ENCODE results near the gene ZNF608. TPM values are rescaled to one million over a fixed set of nuclear protein-coding genes. Genes with fewer than 3 reads are reported as not detected.

Gene ZNF608
- total RNA-seq, 4 donors from 2014 or later, result 26.6 to 33.4 (median 29.5) TPM

GRCh38 chr5:124743602-124744169 lies 2.8 kb downstream of the ZNF608 start:
- no peak for DNase-seq (ENCODE audit: extremely low spot score)
- H3K9me3 ChIP-seq, result no peaks in the 10 kb centered on the region
- TF ChIP-seq POLR2A (IDR thresholded peaks at IDR 0.05; ENCODE audit: low read depth) (no peak), EP300 (IDR thresholded peaks at IDR 0.05) (no peak), POLR2AphosphoS5 (IDR thresholded peaks at IDR 0.05) (no peak)
- TF ChIP-seq, protein P1, sequence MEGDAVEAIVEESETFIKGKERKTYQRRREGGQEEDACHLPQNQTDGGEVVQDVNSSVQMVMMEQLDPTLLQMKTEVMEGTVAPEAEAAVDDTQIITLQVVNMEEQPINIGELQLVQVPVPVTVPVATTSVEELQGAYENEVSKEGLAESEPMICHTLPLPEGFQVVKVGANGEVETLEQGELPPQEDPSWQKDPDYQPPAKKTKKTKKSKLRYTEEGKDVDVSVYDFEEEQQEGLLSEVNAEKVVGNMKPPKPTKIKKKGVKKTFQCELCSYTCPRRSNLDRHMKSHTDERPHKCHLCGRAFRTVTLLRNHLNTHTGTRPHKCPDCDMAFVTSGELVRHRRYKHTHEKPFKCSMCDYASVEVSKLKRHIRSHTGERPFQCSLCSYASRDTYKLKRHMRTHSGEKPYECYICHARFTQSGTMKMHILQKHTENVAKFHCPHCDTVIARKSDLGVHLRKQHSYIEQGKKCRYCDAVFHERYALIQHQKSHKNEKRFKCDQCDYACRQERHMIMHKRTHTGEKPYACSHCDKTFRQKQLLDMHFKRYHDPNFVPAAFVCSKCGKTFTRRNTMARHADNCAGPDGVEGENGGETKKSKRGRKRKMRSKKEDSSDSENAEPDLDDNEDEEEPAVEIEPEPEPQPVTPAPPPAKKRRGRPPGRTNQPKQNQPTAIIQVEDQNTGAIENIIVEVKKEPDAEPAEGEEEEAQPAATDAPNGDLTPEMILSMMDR (IDR thresholded peaks at IDR 0.05), result no peak
- H3K27ac ChIP-seq (replicated peaks in 1 of 4), result peak overlapping the region; percentile 91 to 94 (median 92)
- intact Hi-C loops (cut with DNase I), result loop anchor here (2.0 to 10.0 kb wide), 3 partner anchors 91 to 741 kb away; no protein-coding TSS in a partner anchor
- peaks cover 25 to 78% (median 63%) of the 10 kb centered on the region in 4 donors for H3K4me1 ChIP-seq
- WGBS, result 14% methylated on average over 5 of the region's 5 CpGs
- H3K36me3 ChIP-seq, result no peaks in the 10 kb centered on the region
- H3K27me3 ChIP-seq, result no peaks in the 10 kb centered on the region
- H3K4me3 ChIP-seq, result peak overlapping the region; percentile 73 to 77 (median 75)

DNA sequence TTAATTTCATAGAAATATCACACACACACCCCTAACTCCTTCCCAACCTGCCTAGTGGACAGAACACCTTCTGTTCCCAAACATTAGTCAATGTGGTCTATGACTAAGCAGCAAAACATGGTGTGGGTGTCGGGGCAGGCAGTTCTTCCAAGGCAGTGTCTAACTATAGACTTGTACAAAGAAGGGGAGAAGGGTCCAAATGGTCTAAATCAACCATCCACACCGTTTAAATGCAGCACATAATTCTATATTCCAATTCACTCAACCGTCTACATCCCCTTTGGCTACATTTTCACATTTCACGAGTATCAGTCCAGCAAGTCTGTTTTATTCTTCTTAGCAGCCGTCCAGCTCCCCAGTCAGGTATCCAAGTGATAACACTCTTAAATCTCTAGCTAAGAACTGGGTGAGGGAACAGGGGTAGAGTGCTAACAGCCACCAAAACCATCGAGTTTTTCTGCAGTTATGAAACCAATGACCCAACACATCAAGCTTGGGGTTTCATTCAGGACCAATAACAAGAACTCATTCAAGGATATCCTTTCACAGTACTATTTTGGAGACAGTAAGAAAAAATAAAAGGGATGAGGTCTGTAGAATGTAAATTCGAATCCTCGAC lies 3.3 kb downstream of the ZNF608 start:
- DNase-seq (ENCODE audit: extremely low spot score), result no peak
- H3K9me3 ChIP-seq, result no peaks in the 10 kb centered on the region
- no peaks in the 10 kb centered on the region for H3K27me3 ChIP-seq
- H3K36me3 ChIP-seq, result no peaks in the 10 kb centered on the region
- peak overlapping the region; percentile 91 to 94 (median 92) for H3K27ac ChIP-seq (replicated peaks in 1 of 4)
- 23% methylated on average over 8 of the region's 8 CpGs for WGBS
- TF ChIP-seq POLR2A (IDR thresholded peaks at IDR 0.05; ENCODE audit: low read depth) (no peak), POLR2AphosphoS5 (IDR thresholded peaks at IDR 0.05) (peak; percentile 31 to 68)
- peak overlapping the region; percentile 73 to 77 (median 75) for H3K4me3 ChIP-seq
- peaks cover 31 to 82% (median 68%) of the 10 kb centered on the region in 4 donors for H3K4me1 ChIP-seq
- intact Hi-C loops (cut with DNase I), result loop anchor here (10.0 kb wide), 2 partner anchors 302 to 742 kb away; no protein-coding TSS in a partner anchor

DNA sequence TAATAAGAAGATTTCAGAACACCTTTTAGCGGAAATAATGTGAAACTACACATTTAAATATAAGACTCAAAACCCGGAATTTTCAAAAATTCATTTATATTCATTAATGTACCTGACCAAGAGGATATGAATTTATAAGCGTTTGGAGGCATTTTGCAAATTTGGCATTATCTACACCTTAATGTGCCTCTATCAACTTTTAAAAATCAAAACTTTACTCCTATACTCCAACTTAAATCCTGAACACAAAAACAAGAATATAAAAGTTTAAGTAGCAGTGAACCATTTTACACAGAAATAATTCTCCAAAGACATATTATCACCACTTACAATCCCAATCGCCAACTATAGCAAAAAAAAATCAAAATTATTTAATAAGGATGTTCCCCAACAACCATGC lies 3.9 kb downstream of the ZNF608 start:
- peak overlapping the region; percentile 91 to 94 (median 92) for H3K27ac ChIP-seq (replicated peaks in 1 of 4)
- H3K4me1 ChIP-seq, result peaks cover 31 to 82% (median 71%) of the 10 kb centered on the region in 4 donors
- peak overlapping the region; percentile 73 to 77 (median 75) for H3K4me3 ChIP-seq
- DNase-seq (ENCODE audit: extremely low spot score), result no peak
- 63% methylated on average over 4 of the region's 4 CpGs for WGBS
- no peaks in the 10 kb centered on the region for H3K9me3 ChIP-seq
- intact Hi-C loops (cut with DNase I), result loop anchor here (10.0 kb wide), 2 partner anchors 302 to 742 kb away; no protein-coding TSS in a partner anchor
- H3K36me3 ChIP-seq, result no peaks in the 10 kb centered on the region
- no peaks in the 10 kb centered on the region for H3K27me3 ChIP-seq
- TF ChIP-seq POLR2A (IDR thresholded peaks at IDR 0.05; ENCODE audit: low read depth) (no peak), POLR2AphosphoS5 (IDR thresholded peaks at IDR 0.05) (no peak), EP300 (IDR thresholded peaks at IDR 0.05) (no peak)

- Histone ChIP-seq H3K9me3 (no peaks in the 10 kb centered on the region), H3K27ac (replicated peaks in 1 of 4) (peak overlapping the region; percentile 91 to 94 (median 92)), H3K4me1 (peaks cover 31 to 87% (median 77%) of the 10 kb centered on the region in 4 donors), H3K4me3 (peak overlapping the region; percentile 73 to 77 (median 75)), H3K27me3 (no peaks in the 10 kb centered on the region), H3K36me3 (no peaks in the 10 kb centered on the region)
- TF ChIP-seq POLR2A (IDR thresholded peaks at IDR 0.05; ENCODE audit: low read depth) (no peak), EP300 (IDR thresholded peaks at IDR 0.05) (no peak), POLR2AphosphoS5 (IDR thresholded peaks at IDR 0.05) (no peak)
- TF ChIP-seq, protein P1 (IDR thresholded peaks at IDR 0.05), result no peak
- 41% methylated on average over 4 of the region's 4 CpGs for WGBS
- DNase-seq (ENCODE audit: extremely low spot score), result no peak
- intact Hi-C loops (cut with DNase I), result loop anchor here (10.0 kb wide), 2 partner anchors 303 to 743 kb away; no protein-coding TSS in a partner anchor
Observed at GRCh38 chr5:124741711-124742496, 4.5 kb downstream of the ZNF608 start.

DNA sequence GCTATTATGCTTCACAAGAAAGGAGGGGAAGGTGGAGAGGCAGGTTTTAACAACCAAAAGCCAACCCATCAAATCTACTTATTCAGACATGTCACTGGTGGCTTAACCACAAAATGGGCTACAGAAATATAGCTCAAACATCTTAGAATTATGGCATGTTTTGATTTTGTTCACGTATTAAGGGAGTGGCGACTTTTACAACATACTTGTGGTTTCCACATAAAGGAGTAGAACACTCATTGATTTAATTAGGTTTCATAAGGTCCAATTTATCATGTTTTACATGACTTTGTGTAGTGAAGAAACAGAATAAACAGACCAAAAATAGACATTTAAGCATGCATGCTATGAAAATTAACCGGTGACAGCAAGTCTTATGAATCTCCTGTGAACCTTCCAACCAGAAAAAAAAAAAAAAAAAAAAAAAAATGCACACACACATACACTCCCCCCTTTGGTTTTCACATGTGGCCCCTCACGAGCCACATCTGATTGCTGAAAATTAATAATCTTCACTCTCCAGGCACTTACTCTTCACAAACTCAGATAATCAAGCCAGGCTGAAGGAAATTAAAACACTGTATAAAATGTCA lies 5.4 kb downstream of the ZNF608 start:
- Histone ChIP-seq H3K27me3 (no peaks in the 10 kb centered on the region), H3K27ac (replicated peaks in 1 of 4) (peak overlapping the region; percentile 91 to 94 (median 92)), H3K36me3 (no peaks in the 10 kb centered on the region), H3K4me1 (peaks cover 32 to 95% (median 85%) of the 10 kb centered on the region in 4 donors), H3K4me3 (peak overlapping the region in 2 of 4 donors; percentile 75 to 77), H3K9me3 (no peaks in the 10 kb centered on the region)
- TF ChIP-seq, protein P1 (IDR thresholded peaks at IDR 0.05), result no peak
- TF ChIP-seq POLR2AphosphoS5 (IDR thresholded peaks at IDR 0.05) (no peak), EP300 (IDR thresholded peaks at IDR 0.05) (no peak), POLR2A (IDR thresholded peaks at IDR 0.05; ENCODE audit: low read depth) (no peak)
- WGBS, result 54% methylated on average over 4 of the region's 4 CpGs
- intact Hi-C loops (cut with DNase I), result loop anchor here (10.0 kb wide), 2 partner anchors 304 to 744 kb away; no protein-coding TSS in a partner anchor
- DNase-seq (ENCODE audit: extremely low spot score), result no peak
